Endothelial cell (in vitro differentiated cells): Measurements from ENCODE around the gene SLC38A1. TPM values are rescaled to one million over a fixed set of nuclear protein-coding genes. Genes with fewer than 3 reads are reported as not detected.
"Not testable (repeated sequence)": the region's sequence is repeated elsewhere in the genome, so short reads cannot be mapped to it uniquely, and the experiment has no call there.

ENCODE experiments used
- DNase-seq: peaks from one replicate; pipeline ENCODE4 v3.0.0; 2021; ENCODE audit warnings: low spot score
- H3K27ac Mint-ChIP-seq: one replicate; pipeline ENCODE4 v1.8.0; 2021; ENCODE audit warnings: mixed read lengths, inconsistent platforms; ENCODE audit not compliant: unreplicated experiment
- H3K27me3 Mint-ChIP-seq: one replicate; pipeline ENCODE4 v1.8.0; 2021; ENCODE audit warnings: mild to moderate bottlenecking, moderate library complexity, mixed read lengths, inconsistent platforms; ENCODE audit not compliant: unreplicated experiment
- H3K36me3 Mint-ChIP-seq: one replicate; pipeline ENCODE4 v1.8.0; 2021; ENCODE audit warnings: mild to moderate bottlenecking, low read depth, mixed read lengths, inconsistent platforms; ENCODE audit not compliant: unreplicated experiment
- H3K4me1 Mint-ChIP-seq: one replicate; pipeline ENCODE4 v1.8.0; 2021; ENCODE audit warnings: mild to moderate bottlenecking, mixed read lengths, inconsistent platforms; ENCODE audit not compliant: unreplicated experiment
- H3K4me3 Mint-ChIP-seq: one replicate; pipeline ENCODE4 v1.8.0; 2021; ENCODE audit warnings: mild to moderate bottlenecking, mixed read lengths, inconsistent platforms; ENCODE audit not compliant: unreplicated experiment
- H3K9me3 Mint-ChIP-seq: one replicate; pipeline ENCODE4 v1.8.0; 2021; ENCODE audit warnings: mixed read lengths, inconsistent platforms; ENCODE audit not compliant: unreplicated experiment
- total RNA-seq: library from RNA; stranded (reverse); fragmentation: NEBNext Ultra II Directional; extraction: Animal tissue kit (Norgen Biotek cat#: 25700); gene quantifications from one replicate; pipeline ENCODE4 v1.2.1, GENCODE V29; 2021; ENCODE audit not compliant: unreplicated experiment
- TF ChIP-seq, protein P1 (sequence below): fragments of 200-600 bp; sonication (generic); IDR thresholded peaks from one replicate; pipeline ENCODE4 v1.5.0; 2021; ENCODE audit warnings: antibody characterized with exemption; ENCODE audit not compliant: unreplicated experiment

The SLC38A1 gene
- total RNA-seq, 1 donor from 2014 or later = 100 TPM

DNA sequence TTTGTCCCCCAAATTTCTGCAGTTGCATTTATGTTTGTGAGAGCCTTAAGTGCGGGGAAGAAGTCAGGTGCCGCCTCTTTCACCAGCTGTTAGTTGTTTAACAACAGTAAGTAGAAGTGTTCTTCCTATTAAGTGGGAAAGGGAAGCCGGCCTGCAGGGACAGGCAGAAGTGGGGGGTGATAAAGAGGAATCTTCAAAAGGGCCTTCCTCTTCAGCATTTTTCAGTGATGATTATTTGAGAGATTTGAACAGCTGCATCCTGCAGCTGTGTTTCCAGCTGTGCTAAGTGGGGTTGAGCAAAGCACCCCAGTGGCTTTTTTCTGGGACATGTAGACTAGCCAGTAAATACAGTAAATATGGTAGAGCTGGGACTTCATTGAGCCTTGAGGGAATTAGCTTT, 32.1 kb upstream of the SLC38A1 start:
- peak; percentile 44 for DNase-seq
- no peak overlapping the region for H3K4me3 Mint-ChIP-seq
- peaks cover 3% of the 10 kb centered on the region for H3K36me3 Mint-ChIP-seq
- peaks cover 8% of the 10 kb centered on the region for H3K27me3 Mint-ChIP-seq
- peak overlapping the region; percentile 98 for H3K27ac Mint-ChIP-seq
- H3K4me1 Mint-ChIP-seq = peaks cover 63% of the 10 kb centered on the region
- TF ChIP-seq, protein P1, sequence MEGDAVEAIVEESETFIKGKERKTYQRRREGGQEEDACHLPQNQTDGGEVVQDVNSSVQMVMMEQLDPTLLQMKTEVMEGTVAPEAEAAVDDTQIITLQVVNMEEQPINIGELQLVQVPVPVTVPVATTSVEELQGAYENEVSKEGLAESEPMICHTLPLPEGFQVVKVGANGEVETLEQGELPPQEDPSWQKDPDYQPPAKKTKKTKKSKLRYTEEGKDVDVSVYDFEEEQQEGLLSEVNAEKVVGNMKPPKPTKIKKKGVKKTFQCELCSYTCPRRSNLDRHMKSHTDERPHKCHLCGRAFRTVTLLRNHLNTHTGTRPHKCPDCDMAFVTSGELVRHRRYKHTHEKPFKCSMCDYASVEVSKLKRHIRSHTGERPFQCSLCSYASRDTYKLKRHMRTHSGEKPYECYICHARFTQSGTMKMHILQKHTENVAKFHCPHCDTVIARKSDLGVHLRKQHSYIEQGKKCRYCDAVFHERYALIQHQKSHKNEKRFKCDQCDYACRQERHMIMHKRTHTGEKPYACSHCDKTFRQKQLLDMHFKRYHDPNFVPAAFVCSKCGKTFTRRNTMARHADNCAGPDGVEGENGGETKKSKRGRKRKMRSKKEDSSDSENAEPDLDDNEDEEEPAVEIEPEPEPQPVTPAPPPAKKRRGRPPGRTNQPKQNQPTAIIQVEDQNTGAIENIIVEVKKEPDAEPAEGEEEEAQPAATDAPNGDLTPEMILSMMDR = no peak
- H3K9me3 Mint-ChIP-seq = peaks cover 7% of the 10 kb centered on the region

- peaks cover 61% of the 10 kb centered on the region for H3K4me1 Mint-ChIP-seq
- H3K27me3 Mint-ChIP-seq = peaks cover 8% of the 10 kb centered on the region
- peak overlapping the region; percentile 54 for H3K4me3 Mint-ChIP-seq
- H3K27ac Mint-ChIP-seq = peak overlapping the region; percentile 98
- TF ChIP-seq, protein P1 = no peak
- peaks cover under 1% of the 10 kb centered on the region for H3K36me3 Mint-ChIP-seq
- DNase-seq = no peak
- peaks cover 5% of the 10 kb centered on the region for H3K9me3 Mint-ChIP-seq
These were observed 31.0 kb upstream of the SLC38A1 start for GRCh38 chr12:46299851-46300250.

GRCh38 chr12:46298261-46298660, 29.4 kb upstream of the SLC38A1 start:
- Mint-ChIP-seq H3K36me3 (peaks cover 3% of the 10 kb centered on the region), H3K4me1 (peaks cover 45% of the 10 kb centered on the region), H3K27ac (no peak overlapping the region), H3K4me3 (no peak overlapping the region), H3K9me3 (no peaks in the 10 kb centered on the region), H3K27me3 (peaks cover 10% of the 10 kb centered on the region)
- DNase-seq = no peak
- TF ChIP-seq, protein P1 = no peak

- peaks cover 38% of the 10 kb centered on the region for H3K4me1 Mint-ChIP-seq
- no peaks in the 10 kb centered on the region for H3K9me3 Mint-ChIP-seq
- no peak overlapping the region for H3K27ac Mint-ChIP-seq
- no peak for DNase-seq
- no peak overlapping the region for H3K4me3 Mint-ChIP-seq
- H3K27me3 Mint-ChIP-seq = peaks cover 7% of the 10 kb centered on the region
- TF ChIP-seq, protein P1 = no peak
- H3K36me3 Mint-ChIP-seq = peaks cover 3% of the 10 kb centered on the region
These were observed 28.0 kb upstream of the SLC38A1 start for GRCh38 chr12:46296822-46297221.

GRCh38 chr12:46292754-46293402, 24.0 kb upstream of the SLC38A1 start:
- Mint-ChIP-seq H3K27me3 (peaks cover 4% of the 10 kb centered on the region), H3K9me3 (peaks cover 4% of the 10 kb centered on the region), H3K4me3 (no peak overlapping the region), H3K36me3 (peaks cover 3% of the 10 kb centered on the region), H3K4me1 (peaks cover 13% of the 10 kb centered on the region), H3K27ac (no peak overlapping the region)
- no peak for DNase-seq
- TF ChIP-seq, protein P1 = no peak

DNA sequence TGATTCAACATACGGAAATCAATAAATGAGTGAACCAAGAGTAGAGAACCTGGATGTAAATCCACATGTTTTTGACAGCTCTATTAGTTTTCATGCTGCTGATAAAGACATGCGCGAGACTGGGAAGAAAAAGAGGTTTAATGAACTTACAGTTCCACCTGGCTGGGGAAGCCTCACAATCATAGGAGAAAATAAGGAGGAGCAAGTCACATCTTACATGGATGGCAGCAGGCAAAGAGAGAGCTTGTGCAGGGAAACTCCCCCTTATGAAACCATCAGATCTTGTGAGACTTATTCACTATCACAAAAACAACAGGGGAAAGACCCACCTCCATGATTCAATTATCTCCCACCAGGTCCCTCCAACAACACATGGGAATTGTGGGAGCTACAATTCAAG, 23.1 kb upstream of the SLC38A1 start:
- not testable (repeated sequence) for DNase-seq, H3K27ac Mint-ChIP-seq, H3K27me3 Mint-ChIP-seq, H3K9me3 Mint-ChIP-seq, H3K36me3 Mint-ChIP-seq, H3K4me1 Mint-ChIP-seq
- peak overlapping the region; percentile 16 for H3K4me3 Mint-ChIP-seq

GRCh38 chr12:46285177-46285576, 16.3 kb upstream of the SLC38A1 start:
- not testable (repeated sequence) for H3K27ac Mint-ChIP-seq, DNase-seq, H3K4me3 Mint-ChIP-seq, H3K4me1 Mint-ChIP-seq
- peaks cover 16% of the 10 kb centered on the region for H3K36me3 Mint-ChIP-seq
- peaks cover 26% of the 10 kb centered on the region for H3K9me3 Mint-ChIP-seq
- H3K27me3 Mint-ChIP-seq = peaks cover 11% of the 10 kb centered on the region
